Activated CD4-positive, alpha-beta T cell treated with anti-CD3 and anti-CD28 coated beads, Interleukin-2, Interleukin-4, amounts not matched to agents 100 ng/mL and 50 ng/mL, durations not matched to agents 16 hours and 8 hours (primary cell): ENCODE results near the gene LRMDA.

ENCODE experiments used
- DNase-seq: peaks from one replicate; pipeline ENCODE4 v3.0.0-alpha.2; 2020; ENCODE audit warnings: low spot score

The LRMDA gene

GRCh38 chr10:75402486-75403143, 28.8 kb upstream of the LRMDA start:
- DNase-seq: no peak

GRCh38 chr10:75403144-75403938, 28.1 kb upstream of the LRMDA start:
- DNase-seq: no peak

DNA sequence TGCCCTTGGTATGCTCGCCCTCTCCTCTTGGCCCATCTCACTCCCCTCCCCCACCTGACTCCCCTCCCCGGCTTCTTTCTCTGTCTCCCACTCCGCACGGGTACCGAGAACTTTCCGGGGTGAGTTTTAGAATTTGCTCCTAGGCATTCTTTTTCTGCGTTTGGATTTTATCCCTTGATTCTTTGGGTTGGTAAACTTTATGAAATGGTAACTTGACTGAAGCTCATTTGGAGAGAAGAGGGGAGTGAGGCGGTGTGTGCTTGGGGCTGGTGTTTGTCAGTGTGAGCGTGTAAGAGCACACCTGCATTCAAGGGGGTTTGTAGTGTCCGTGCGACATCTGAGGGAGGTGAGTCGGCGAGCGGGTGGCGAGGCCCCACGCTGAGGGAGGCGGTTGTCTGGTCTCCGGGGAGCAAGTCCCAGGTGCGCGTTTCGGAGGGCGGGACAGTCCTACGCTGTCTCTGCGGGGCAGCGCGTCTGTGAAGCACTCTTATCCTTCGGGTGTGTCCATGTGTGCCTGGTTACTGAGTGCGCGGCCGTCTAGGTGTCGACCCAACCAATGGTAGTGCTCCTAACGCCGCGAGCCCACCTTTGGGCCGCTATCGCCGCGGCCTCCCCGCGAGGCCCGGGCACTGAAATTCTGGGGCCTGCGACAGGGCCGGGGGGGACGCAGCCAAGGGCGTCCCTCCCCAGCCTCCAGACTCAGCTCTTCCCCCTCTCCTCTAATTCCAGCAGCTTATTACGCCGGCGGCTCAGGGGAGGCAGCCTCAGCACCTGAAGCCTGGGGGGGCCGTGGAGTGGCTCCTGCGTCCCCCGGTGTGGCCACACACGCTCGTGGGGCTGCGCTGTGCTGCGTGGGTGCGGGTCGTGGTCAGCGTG, 27.2 kb upstream of the LRMDA start:
- DNase-seq: no peak

DNA sequence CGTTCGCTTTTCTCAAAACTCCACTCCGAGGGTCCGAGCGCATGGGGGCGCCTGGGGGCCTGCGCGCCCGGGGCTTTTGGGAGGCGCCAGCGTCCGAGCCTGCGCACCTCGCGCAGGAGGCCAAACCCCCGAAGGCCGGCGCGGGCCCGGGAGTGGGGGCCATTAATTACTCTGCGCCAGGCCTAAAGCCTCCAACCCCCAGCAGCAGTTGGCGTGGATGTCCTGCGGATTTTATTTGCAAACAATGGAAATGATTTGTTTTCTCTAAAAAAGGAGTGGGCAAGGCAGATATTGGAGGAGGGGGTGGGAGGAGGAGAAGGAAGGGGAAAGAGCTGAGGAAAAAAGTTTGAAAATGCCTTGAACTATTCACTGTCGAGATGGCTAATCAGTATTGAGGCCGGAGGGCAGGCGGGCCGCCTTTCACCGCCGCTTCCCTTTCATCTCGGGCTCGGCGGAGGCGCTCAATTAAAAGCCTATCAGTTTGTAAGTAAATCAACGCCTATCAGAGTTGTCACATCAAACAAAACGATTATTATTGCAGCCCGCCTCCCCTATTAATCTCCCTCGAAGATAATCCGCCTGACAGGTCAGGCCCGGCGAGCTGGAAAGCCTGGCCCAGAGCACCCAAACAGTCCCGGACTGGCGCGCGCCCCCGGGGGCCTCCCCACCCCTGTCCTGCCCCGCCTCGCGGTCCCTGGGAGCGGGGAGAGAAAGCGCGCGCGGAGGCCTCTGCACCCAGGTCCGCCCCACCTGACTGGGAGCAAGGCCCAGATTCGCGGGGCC, 26.4 kb upstream of the LRMDA start:
- DNase-seq: no peak

DNA sequence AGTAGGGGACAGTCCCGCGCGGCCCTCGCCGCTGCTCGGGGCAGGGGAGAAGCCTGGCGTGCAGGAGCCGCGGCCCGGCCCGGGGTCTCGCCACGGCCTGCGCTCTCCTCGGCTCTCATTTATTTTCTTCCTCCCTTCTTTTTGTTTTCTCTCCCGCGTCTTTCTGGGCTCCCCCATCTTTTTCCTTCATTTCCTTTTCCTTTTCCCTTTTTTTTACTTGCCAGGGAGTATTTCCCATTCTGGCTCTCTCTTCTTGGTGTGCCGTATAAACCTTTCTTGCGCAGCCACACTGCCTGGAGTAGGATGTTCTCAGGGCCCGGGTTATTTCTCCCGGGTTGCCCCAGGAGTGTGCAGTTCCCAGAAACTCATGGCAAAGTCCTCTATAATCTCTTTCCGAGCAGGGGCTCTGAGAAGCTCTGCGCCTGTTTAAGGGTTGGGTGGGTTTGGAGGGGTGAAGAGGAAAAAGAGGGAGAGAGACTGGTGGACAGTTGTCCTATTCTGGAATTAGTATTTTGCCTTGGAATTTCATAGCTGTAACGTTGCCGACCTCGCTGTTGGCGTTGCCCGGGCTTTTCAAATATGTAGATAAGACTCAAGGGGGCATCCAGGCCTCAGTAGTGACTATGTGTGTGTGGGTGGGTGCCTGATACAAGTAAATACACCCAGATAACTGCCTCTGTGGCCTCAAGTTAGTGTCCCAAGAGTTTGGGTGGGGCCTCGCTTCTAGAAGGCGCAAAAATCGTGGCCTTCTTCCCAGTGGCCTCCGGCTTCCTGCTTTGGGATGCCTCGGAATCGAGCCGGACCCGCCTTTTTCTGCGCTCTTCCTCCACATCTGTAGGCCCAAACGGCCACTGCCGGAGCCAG, 25.6 kb upstream of the LRMDA start:
- no peak for DNase-seq

- DNase-seq: no peak
These were observed 24.8 kb upstream of the LRMDA start for GRCh38 chr10:75406462-75407223.

GRCh38 chr10:75407224-75407712, 24.2 kb upstream of the LRMDA start:
- DNase-seq: no peak

- DNase-seq: no peak
These were observed 23.5 kb upstream of the LRMDA start for GRCh38 chr10:75407713-75408508.

GRCh38 chr10:75408509-75408875, 22.9 kb upstream of the LRMDA start:
- DNase-seq: no peak

GRCh38 chr10:75408911-75409885, 22.2 kb upstream of the LRMDA start:
- DNase-seq: no peak

DNA sequence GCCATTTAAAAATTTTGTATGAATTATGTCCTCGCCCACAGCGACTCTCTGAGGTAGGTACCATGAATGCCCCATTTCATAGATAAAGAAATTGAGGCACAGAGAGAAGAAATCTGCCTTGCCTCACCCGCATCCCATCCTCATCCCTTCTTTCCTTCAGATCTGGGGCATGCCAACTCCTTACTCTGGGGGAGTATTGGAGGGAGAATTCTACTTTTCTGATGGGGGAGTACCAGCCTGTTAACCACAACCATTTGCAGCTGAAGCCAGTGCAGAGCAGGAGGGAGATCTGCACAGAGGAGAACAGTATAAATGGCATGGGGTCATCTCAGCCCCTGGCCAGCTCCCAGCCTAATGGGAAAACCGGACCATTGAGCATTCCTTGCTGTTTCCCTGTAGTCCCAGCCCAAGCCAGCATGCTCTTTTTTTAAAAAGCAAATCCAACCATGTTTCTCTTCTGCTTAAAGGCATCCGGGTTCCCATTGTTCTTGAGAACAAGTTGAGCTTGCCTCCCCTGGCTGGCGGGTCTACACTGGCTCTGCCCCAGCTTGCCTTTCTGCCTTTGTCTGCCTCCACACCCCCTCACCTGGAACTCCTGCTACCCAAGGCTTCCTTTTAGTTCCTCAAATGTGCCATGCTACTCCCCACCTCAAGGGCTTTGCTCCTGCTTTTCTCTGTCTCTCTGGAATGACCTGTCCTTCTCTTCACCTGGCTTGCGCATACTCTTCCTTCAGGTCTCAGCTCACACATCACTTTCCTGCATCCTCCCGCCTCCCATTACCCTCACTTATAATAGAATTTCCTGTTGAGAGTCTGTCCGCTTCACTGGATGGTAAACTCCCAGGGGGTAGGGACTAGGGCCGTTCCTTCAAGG, 21.1 kb upstream of the LRMDA start:
- DNase-seq: no peak

DNA sequence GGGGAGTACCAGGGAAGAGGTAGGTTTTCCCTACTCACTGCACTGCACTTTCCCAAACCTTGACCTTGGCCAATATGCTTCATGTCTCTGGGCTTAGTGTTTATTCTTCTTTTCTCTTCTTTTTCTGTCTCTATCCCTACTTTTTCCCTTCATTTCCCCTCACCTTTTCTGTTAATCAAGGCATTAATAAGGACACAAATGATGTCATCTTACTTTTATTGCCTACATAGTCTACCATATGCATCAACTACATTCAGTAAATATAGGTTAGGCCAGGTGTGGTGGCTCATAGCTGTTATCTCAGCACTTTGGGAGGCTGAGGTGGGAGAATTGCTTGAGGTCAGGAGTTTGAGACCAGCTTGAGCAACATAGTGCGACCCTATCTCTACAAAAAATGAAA, 16.9 kb upstream of the LRMDA start:
- DNase-seq: no peak

DNA sequence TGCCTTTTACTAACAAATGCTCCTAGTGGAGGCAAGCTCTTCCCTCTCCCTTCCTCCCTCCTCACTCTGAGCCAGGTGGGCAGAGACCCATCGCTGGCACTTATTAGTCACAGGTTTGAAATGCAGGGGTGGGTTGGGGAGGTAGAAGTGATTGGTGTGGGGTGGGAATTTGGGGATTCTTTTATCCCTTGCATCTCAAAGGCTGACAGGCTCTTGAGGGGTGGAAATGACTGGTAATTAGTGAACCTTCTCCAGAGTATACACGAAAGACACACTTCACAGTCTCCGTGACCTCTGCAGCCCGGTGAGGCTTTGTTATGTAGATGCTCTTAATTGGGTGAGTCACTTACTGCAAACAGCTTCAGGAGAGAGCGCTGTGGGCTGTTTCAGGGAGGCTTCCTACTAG, 13.9 kb upstream of the LRMDA start:
- DNase-seq: no peak

DNA sequence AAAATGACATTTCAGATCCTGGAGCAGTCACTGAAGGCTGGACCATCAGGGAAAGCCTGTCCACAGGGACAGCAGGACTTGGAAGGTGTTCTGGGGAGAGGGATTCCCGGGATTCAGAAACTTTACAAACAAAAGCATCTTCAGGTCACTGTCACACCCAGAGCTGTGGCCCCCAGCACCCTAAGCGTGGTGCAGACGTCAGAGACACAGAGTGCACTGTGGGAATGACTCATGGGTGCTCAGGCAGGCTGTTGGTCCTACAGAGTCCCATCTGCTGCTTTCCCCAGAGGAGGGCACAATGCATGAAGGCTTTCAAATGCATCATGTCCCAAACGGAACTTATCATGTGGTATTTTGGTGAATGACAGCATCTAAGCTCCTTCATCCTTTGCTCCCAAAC, 13.1 kb upstream of the LRMDA start:
- no peak for DNase-seq

- no peak for DNase-seq
These were observed 12.7 kb upstream of the LRMDA start for GRCh38 chr10:75418712-75419111.

DNA sequence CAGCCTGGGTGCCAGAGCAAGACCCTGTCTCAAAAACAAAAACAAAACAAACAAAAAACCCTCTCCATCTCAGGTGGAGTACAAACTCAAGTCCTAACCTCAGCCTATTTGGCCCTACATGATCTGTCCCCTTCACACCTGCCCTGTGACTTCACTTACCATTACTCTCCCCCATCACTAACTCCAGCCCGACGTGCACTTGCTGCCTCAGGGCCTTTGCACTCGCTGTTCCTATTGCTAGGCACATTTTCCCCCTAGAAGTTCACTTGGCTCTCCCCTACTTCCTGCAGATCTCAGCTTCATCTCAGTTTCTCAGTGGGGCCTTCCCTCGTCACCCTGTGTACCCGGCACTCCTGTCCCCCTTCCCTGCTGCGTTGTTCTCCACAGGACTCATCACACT, 8.5 kb upstream of the LRMDA start:
- no peak for DNase-seq

DNA sequence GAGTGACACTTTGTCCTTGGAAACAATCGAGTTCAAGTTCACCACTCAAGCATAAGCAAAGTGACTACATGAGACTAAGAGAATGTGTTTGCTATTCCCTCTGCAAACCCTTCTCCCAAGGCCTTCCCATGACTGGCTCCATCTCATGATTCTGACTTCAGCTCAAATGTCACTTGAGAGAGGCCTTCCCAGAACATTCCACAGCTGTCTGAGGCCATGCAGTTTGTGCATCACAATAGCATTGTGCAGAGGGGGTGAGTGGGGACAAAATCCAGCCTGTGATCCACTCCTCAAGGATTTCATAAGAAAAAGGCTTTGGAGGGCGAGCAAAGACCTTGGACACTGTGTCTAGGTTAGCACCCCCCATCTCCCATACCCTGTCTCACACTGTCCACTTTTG, 6.9 kb upstream of the LRMDA start:
- no peak for DNase-seq
